ENCODE measurements around the gene CMAS.

DNA sequence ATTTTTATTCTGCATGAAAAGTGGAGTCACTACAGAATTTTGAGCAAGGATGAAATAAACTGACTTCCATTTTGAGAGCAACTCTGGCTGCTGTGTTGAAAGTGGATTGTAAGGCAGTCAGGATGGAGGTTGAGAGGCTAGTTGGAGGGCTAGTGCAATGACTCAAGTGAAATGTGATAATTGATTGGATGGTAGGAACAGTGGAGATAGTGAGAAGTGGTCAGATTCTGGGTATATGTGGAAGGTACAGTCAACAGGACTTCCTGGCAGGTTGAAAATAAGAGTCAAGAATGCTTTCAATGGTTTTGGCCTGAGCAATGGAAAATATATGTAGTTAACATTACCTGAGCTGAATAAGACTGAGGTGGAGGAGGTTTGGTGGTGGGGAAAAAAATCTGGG is 29.0 kb upstream of the CMAS start:
- TF ChIP-seq, protein P1, sequence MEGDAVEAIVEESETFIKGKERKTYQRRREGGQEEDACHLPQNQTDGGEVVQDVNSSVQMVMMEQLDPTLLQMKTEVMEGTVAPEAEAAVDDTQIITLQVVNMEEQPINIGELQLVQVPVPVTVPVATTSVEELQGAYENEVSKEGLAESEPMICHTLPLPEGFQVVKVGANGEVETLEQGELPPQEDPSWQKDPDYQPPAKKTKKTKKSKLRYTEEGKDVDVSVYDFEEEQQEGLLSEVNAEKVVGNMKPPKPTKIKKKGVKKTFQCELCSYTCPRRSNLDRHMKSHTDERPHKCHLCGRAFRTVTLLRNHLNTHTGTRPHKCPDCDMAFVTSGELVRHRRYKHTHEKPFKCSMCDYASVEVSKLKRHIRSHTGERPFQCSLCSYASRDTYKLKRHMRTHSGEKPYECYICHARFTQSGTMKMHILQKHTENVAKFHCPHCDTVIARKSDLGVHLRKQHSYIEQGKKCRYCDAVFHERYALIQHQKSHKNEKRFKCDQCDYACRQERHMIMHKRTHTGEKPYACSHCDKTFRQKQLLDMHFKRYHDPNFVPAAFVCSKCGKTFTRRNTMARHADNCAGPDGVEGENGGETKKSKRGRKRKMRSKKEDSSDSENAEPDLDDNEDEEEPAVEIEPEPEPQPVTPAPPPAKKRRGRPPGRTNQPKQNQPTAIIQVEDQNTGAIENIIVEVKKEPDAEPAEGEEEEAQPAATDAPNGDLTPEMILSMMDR (IDR thresholded peaks at IDR 0.05; ENCODE audit: low read depth, low read length, missing input control): no peak
- no peak for TF ChIP-seq SP1 (IDR thresholded peaks at IDR 0.05)
- TF ChIP-seq, protein P2, sequence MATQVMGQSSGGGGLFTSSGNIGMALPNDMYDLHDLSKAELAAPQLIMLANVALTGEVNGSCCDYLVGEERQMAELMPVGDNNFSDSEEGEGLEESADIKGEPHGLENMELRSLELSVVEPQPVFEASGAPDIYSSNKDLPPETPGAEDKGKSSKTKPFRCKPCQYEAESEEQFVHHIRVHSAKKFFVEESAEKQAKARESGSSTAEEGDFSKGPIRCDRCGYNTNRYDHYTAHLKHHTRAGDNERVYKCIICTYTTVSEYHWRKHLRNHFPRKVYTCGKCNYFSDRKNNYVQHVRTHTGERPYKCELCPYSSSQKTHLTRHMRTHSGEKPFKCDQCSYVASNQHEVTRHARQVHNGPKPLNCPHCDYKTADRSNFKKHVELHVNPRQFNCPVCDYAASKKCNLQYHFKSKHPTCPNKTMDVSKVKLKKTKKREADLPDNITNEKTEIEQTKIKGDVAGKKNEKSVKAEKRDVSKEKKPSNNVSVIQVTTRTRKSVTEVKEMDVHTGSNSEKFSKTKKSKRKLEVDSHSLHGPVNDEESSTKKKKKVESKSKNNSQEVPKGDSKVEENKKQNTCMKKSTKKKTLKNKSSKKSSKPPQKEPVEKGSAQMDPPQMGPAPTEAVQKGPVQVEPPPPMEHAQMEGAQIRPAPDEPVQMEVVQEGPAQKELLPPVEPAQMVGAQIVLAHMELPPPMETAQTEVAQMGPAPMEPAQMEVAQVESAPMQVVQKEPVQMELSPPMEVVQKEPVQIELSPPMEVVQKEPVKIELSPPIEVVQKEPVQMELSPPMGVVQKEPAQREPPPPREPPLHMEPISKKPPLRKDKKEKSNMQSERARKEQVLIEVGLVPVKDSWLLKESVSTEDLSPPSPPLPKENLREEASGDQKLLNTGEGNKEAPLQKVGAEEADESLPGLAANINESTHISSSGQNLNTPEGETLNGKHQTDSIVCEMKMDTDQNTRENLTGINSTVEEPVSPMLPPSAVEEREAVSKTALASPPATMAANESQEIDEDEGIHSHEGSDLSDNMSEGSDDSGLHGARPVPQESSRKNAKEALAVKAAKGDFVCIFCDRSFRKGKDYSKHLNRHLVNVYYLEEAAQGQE (IDR thresholded peaks at IDR 0.05): no peak
- TF ChIP-seq YY1 (IDR thresholded peaks at IDR 0.05): no peak
- no peak for TF ChIP-seq TAF1 (conservative IDR thresholded peaks at IDR 0.05)
- TF ChIP-seq ATF3 (IDR thresholded peaks at IDR 0.05): no peak
- no peak for TF ChIP-seq EGR1 (IDR thresholded peaks at IDR 0.05; ENCODE audit: low read depth in 2 of 2)
- no peak for TF ChIP-seq JUND (IDR thresholded peaks at IDR 0.05)
- TF ChIP-seq, protein P3, sequence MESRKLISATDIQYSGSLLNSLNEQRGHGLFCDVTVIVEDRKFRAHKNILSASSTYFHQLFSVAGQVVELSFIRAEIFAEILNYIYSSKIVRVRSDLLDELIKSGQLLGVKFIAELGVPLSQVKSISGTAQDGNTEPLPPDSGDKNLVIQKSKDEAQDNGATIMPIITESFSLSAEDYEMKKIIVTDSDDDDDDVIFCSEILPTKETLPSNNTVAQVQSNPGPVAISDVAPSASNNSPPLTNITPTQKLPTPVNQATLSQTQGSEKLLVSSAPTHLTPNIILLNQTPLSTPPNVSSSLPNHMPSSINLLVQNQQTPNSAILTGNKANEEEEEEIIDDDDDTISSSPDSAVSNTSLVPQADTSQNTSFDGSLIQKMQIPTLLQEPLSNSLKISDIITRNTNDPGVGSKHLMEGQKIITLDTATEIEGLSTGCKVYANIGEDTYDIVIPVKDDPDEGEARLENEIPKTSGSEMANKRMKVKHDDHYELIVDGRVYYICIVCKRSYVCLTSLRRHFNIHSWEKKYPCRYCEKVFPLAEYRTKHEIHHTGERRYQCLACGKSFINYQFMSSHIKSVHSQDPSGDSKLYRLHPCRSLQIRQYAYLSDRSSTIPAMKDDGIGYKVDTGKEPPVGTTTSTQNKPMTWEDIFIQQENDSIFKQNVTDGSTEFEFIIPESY (IDR thresholded peaks at IDR 0.05): no peak
- no peak for TF ChIP-seq HNF4G (IDR thresholded peaks at IDR 0.05)
- TF ChIP-seq NR2F2 (IDR thresholded peaks at IDR 0.05): no peak
- no peak for TF ChIP-seq RAD21 (IDR thresholded peaks at IDR 0.05)
- TF ChIP-seq, protein P4, sequence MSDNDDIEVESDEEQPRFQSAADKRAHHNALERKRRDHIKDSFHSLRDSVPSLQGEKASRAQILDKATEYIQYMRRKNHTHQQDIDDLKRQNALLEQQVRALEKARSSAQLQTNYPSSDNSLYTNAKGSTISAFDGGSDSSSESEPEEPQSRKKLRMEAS (IDR thresholded peaks at IDR 0.05): no peak

Measured in liver (tissue), 3 donors.